GM21423 (cell line): ENCODE data around the gene AP4B1.

Source experiments
- ATAC-seq: cut with Tn5 transposase; IDR thresholded peaks from one replicate; pipeline ENCODE4 v1.9.1; 2021; ENCODE audit warnings: mild to moderate bottlenecking, moderate library complexity; ENCODE audit not compliant: unreplicated experiment

Gene AP4B1

GRCh38 chr1:113930499-113931161 lies 26.0 kb upstream of the AP4B1 start:
- peak; percentile 29 for ATAC-seq

GRCh38 chr1:113929750-113930498 lies 25.3 kb upstream of the AP4B1 start:
- peak; percentile 32 for ATAC-seq

GRCh38 chr1:113928941-113929749 lies 24.5 kb upstream of the AP4B1 start, which contains the start of gene HIPK1:
TSS of gene HIPK1 (plus strand) at chr1:113929324.
- peak; percentile 72 for ATAC-seq

- ATAC-seq: no peak
Measured at GRCh38 chr1:113928187-113928930, 23.8 kb upstream of the AP4B1 start.

- ATAC-seq: no peak
Measured at GRCh38 chr1:113924473-113924872, 19.9 kb upstream of the AP4B1 start.

GRCh38 chr1:113922957-113923356 lies 18.4 kb upstream of the AP4B1 start:
- no peak for ATAC-seq

- no peak for ATAC-seq
Measured at GRCh38 chr1:113918243-113918642, 13.6 kb upstream of the AP4B1 start.

- ATAC-seq: no peak
Measured at GRCh38 chr1:113917400-113918082, 12.9 kb upstream of the AP4B1 start.

- no peak for ATAC-seq
Measured at GRCh38 chr1:113916974-113917373, 12.4 kb upstream of the AP4B1 start.

- ATAC-seq: no peak
Measured at GRCh38 chr1:113913887-113914664, 9.5 kb upstream of the AP4B1 start.

GRCh38 chr1:113913312-113913668 lies 8.7 kb upstream of the AP4B1 start:
- ATAC-seq: no peak

GRCh38 chr1:113912594-113913311 lies 8.2 kb upstream of the AP4B1 start:
- ATAC-seq: no peak

GRCh38 chr1:113905435-113905861 lies 849 bp upstream of the AP4B1 start:
- peak; percentile 0 for ATAC-seq

GRCh38 chr1:113904293-113904673 lies 316 bp downstream of the AP4B1 start:
- peak; percentile 26 for ATAC-seq

GRCh38 chr1:113903501-113904292 lies 902 bp downstream of the AP4B1 start:
- no peak for ATAC-seq

- no peak for ATAC-seq
Measured at GRCh38 chr1:113901191-113901590, 3.4 kb downstream of the AP4B1 start.

GRCh38 chr1:113899111-113899510 lies 5.5 kb downstream of the AP4B1 start:
- ATAC-seq: no peak

- no peak for ATAC-seq
Measured at GRCh38 chr1:113898241-113898814, 6.3 kb downstream of the AP4B1 start.
